GM04504 (cell line): ENCODE results near the gene ALPK3.
A peak's percentile ranks its signal among the peaks of the same experiment; 100 is the strongest.

ENCODE experiments used
- DNase-seq: peaks from one replicate; pipeline ENCODE4 v3.0.0-alpha.2; 2012; ENCODE audit warnings: low read depth

ALPK3 gene

DNA sequence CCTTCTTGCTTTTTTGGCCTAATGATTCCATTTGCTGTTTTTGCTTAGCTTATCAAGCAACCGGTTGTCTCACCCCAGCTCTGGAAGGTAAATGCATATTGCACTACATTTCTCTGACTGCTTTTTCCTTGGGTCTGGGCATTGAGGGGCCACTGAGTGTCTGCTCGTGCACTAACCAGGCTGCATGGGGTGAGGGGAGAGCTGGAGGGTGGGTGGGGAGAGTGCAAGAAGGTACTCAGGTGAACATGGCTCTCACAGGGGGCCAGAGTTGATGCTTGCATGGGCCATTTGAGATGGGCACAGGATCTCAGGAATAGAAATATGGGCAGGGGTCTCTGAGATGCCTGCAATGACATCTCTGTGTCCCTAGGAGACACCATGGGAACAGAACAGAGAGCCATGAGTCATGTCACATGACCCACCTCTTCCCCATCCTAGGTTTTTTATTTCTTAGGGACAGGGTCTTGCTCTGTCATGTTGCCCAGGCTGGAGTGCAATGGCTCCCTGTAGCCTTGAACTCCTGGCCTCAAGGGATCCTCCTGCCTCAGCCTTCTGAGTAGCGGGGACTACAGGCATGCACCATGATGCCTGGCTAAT, 6.2 kb downstream of the ALPK3 start:
- DNase-seq, result no peak

GRCh38 chr15:84824260-84825007, 7.3 kb downstream of the ALPK3 start:
- DNase-seq, result no peak

GRCh38 chr15:84826369-84826823, 9.2 kb downstream of the ALPK3 start:
- no peak for DNase-seq

- no peak for DNase-seq
Measured at GRCh38 chr15:84827246-84827645, 10.1 kb downstream of the ALPK3 start.

DNA sequence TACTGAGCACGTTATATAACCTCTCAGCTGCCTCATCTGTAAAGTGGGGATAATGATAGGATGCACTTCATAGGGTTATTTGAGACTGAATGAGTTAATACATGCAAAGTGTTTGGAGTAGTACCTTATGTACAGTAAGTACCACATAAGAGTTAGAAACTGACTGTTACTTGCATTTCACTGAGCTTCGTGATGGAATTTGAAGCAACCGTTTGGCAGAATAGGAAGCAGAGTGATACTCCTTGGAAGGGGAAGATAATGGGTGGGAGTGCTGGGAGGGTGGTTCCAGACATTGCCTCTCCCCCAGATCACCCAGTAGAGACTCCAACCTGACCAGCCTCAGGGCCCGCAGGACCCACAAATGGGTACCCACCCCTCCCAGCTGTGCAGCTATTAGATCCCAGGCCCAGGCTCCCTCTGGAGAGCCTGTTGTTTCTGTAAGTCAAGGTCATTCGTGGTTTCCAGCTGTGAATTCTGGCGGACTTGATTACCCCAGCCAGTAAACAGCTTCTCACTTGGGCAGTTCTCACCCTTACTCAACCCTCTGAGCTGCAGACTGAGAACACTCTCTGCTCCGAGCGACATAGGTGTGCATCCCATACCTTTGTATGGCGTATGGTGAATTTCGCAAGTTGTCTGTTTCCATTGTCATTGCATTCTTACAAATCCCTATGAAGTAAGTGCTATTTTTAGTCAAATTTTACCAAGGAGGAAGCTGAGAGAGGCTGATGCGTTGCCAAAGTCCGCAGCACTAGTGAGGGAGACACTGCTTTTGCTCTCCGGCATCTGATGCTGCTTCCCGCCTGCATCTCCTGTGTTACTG, 11.1 kb downstream of the ALPK3 start:
- DNase-seq, result no peak

DNA sequence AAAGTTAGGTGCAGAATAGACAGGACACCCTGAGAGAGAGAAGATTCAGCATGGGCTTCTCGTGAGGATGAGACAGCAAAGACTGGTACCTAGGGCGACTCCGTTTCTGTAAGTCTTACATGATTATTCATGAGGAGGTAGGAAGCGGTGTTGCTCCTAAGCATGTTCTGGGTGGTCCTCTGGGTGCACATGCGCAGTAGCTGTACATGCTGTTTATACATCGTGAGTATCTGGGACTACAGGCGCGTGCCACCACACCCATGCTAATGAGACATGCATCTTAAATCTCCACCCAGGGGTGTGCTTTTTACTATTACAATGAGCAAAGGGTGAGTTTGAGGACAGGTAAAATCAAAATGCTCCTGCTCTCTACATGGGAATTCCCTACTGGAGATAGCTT, 12.3 kb downstream of the ALPK3 start:
- no peak for DNase-seq

GRCh38 chr15:84830036-84830435, 12.9 kb downstream of the ALPK3 start:
- no peak for DNase-seq

DNA sequence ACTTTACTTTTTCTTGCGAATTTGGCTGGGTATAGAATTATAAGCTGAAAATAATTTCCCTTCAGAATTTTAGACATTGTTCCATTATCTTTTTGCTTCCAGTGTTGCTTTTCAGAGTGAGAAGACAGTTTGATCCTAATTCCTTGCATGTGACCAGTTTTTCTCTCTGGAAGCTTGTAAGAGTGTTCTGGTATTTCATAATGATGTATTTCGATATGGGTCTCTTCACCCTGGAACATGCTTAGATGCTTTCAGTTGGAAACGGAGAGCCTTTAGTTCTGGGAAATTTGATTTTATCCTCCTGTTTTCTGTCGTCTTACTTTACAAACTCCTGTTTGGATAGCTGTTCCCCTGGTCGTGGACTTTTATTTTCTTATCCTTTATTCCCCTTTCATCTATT, 13.9 kb downstream of the ALPK3 start:
- no peak for DNase-seq

DNA sequence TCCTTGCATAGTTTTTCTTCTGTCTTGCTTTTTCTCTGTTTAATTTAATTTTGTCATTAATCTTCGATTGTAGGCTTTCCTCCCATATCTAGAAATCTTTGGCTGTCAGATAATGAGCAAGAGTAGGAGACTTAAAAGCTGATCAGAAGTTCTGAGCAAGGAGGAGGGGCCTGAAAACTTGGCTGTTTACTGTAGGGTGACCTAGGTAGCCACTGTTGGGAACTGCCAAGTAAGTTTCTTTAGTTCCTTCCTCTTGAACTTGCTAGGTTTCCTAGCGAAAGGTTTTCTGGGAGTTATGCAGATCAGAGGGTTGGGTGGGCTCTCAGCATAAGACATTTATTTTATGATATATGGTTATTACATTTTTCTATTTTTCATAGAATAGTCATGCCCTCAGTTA, 14.5 kb downstream of the ALPK3 start:
- no peak for DNase-seq

- DNase-seq, result no peak
Measured at GRCh38 chr15:84832448-84833040, 15.4 kb downstream of the ALPK3 start.

- no peak for DNase-seq
Measured at GRCh38 chr15:84833447-84834228, 16.5 kb downstream of the ALPK3 start.

- no peak for DNase-seq
Measured at GRCh38 chr15:84834229-84834955, 17.2 kb downstream of the ALPK3 start.

- no peak for DNase-seq
Measured at GRCh38 chr15:84834969-84835368, 17.8 kb downstream of the ALPK3 start.

GRCh38 chr15:84835661-84836337, 18.6 kb downstream of the ALPK3 start:
- no peak for DNase-seq

DNA sequence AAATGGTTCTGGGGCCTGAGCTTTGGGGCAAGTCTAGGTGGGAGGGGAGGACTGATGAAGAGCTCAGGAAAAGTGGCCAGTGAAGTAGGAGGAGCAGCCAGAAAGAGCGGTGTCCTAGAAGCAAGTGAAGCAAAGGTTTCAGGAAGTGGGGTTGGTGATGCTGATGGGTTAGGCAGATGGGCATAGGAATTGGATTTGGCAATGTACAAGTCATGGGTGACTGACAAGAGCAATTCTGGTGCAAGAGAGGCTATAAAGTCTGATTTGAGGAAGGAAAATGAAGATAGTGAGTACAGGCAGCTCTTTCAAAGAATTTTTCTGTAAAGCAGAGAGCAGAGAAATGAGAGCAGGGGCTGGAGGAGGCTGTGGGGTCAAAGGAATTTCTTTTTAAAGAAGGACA, 19.7 kb downstream of the ALPK3 start:
- DNase-seq, result no peak

GRCh38 chr15:84839714-84840113, 22.6 kb downstream of the ALPK3 start:
- DNase-seq, result no peak

DNA sequence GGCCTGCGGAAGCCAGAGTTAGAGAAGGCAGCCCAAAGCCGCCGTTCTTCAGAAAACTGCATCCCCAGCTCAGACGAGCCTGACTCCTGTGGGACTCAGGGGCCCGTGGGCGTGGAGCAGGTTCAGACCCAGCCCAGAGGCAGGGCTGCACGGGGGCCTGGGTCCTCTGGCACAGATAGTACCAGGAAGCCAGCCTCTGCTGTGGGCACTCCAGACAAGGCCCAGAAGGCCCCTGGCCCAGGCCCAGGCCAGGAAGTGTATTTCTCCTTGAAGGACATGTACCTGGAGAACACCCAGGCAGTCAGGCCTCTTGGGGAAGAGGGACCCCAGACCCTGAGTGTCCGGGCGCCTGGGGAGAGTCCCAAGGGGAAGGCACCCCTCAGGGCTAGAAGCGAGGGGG, 23.1 kb downstream of the ALPK3 start:
- no peak for DNase-seq

DNA sequence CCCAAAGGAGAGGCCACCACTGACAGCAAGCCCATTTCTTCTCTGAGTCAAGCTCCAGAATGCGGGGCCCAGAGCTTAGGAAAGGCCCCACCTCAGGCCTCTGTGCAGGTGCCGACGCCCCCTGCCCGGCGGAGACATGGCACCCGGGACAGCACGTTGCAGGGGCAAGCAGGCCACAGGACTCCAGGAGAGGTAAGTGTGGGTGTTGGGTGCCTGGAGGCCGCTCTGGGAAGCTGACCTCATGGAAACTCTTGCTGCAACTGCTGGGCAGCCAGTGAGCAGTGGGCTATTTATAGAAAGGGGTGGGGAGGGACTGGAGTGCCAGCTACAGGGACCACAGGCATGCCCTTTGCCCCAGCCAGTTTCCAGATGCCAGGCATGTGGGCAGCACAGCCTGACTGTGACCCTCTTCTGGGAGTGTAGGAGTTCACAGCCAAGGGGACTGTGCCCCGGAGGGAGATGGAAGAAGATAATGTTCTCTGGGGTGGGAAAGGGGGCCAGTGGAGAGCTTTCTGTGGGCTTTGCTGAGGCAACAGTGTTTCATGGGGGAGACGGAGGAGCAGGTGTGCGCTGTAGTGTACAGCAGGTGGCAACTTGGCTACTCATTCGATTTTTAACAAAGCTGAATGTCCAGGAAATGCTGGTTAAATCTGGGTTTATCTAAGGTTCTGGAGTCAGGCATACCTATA, 23.7 kb downstream of the ALPK3 start:
- DNase-seq, result peak; percentile 48

DNA sequence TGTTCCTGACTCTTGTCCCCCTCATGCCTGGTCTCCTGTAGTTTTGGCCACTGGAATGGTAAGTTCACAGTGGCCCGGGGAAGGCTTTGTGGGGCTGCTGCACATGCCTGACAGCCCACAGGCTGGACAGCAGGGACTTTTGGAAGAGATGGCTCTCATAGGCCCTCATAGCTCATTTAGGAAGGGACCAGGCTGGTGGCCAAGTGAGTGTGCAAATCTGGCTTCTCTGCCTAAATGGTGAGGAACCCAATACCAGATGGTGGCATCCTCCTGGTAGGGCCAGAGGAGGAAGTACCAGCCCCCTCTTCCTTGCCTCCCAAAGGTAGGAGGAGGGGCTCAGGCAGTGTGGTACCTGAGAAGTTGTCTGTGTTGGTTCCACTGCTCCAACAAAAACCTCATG, 25.6 kb downstream of the ALPK3 start:
- DNase-seq, result no peak

GRCh38 chr15:84844964-84845363, 27.8 kb downstream of the ALPK3 start:
- no peak for DNase-seq
